ENCODE data around the gene ISG20. TPM values are rescaled to one million over a fixed set of nuclear protein-coding genes. Genes with fewer than 3 reads are reported as not detected.

The ISG20 gene
- total and polyA plus RNA-seq, 2 of the 8 experiments (the other 6 are each of a cell fraction or from before 2014, with no cell fraction given) = 2.9 to 5.2 TPM

GRCh38 chr15:88641959-88642452 lies 3.2 kb downstream of the ISG20 start:
- Histone ChIP-seq H3K23ac (ENCODE audit: insufficient read length) (no peak overlapping the region), H2BK5ac (ENCODE audit: low read depth, low read length) (no peak overlapping the region), H3K79me2 (ENCODE audit: control insufficient read depth in 1 of 2, insufficient read depth in 2 of 2, low read length in 2 of 2) (no peaks in the 10 kb centered on the region), H3K14ac (ENCODE audit: insufficient read length) (no peak overlapping the region), H3K18ac (ENCODE audit: extremely low read depth, low read length) (no peak overlapping the region), H4K91ac (replicated peaks; ENCODE audit: insufficient read length, low read length) (no peak overlapping the region), H2AFZ (ENCODE audit: low read length) (no peak overlapping the region), H3K4me3 (ENCODE audit: extremely low read depth in 1 of 4, insufficient read depth in 2 of 4, low read depth in 3 of 4, low read length in 4 of 4) (no peak overlapping the region), H3K4me2 (ENCODE audit: insufficient read depth in 1 of 2, low read depth in 2 of 2, low read length in 2 of 2) (no peak overlapping the region), H3K56ac (replicated peaks; ENCODE audit: insufficient read length, low read depth, low read length) (no peak overlapping the region), H3K36me3 (ENCODE audit: control insufficient read depth in 2 of 4, insufficient read depth in 4 of 4, low read length in 3 of 4) (no peaks in the 10 kb centered on the region), H3K23me2 (ENCODE audit: low read depth, low read length) (no peaks in the 10 kb centered on the region), H4K5ac (ENCODE audit: insufficient read length, low read depth, low read length) (no peak overlapping the region), H3K4ac (replicated peaks; ENCODE audit: insufficient read length, low read depth, low read length) (no peak overlapping the region), H3K79me1 (ENCODE audit: low read depth, low read length) (no peaks in the 10 kb centered on the region; the same call in 1 of the 2 replicates), H3K9me3 (ENCODE audit: insufficient read depth in 2 of 2, low read depth in 1 of 2, low read length in 1 of 2) (no peaks in the 10 kb centered on the region), H2BK15ac (ENCODE audit: low read length) (no peak overlapping the region), H2BK20ac (ENCODE audit: low read length) (no peak overlapping the region), H3K27ac (ENCODE audit: low read depth, low read length) (no peak overlapping the region), H4K20me1 (replicated peaks in 1 of 2; ENCODE audit: control insufficient read depth in 1 of 2, insufficient read depth in 2 of 2, low read length in 2 of 2) (no peaks in the 10 kb centered on the region), H3K4me1 (replicated peaks in 1 of 4; ENCODE audit: control insufficient read depth in 3 of 4, insufficient read depth in 4 of 4, low read length in 3 of 4) (peaks cover 5 to 14% (median 13%) of the 10 kb centered on the region in 4 experiments), H3K9ac (replicated peaks in 1 of 4; ENCODE audit: extremely low read depth in 1 of 4, low read depth in 3 of 4, low read length in 3 of 4) (no peak overlapping the region), H4K8ac (ENCODE audit: extremely low read depth, insufficient read depth, low read length) (no peak overlapping the region), H2BK12ac (ENCODE audit: low read depth, low read length) (no peak overlapping the region), H2AK5ac (ENCODE audit: low read depth, low read length) (no peak overlapping the region), H2BK120ac (replicated peaks; ENCODE audit: low read depth, low read length) (no peak overlapping the region), H3K27me3 (replicated peaks in 1 of 4; ENCODE audit: control insufficient read depth in 3 of 4, extremely low read depth in 1 of 4, insufficient read depth in 3 of 4, low read length in 3 of 4) (no peaks in the 10 kb centered on the region)
- FAIRE-seq (no peak), DNase-seq (ENCODE audit: low read depth in 1 of 2, low spot score in 2 of 2) (no peak)
- WGBS, 2 experiments (ENCODE audit: extremely low coverage in 1 of 2, insufficient coverage in 1 of 2, insufficient read length in 1 of 2, insufficient replicate concordance in 2 of 2, low coverage in 1 of 2, low lambda C conversion rate in 2 of 2, missing lambda C conversion rate in 1 of 2) = 91% methylated on average over 12 of the region's 12 CpGs; no CpG with 5 or more reads in 1 of the 2 experiments
- ChIA-PET POLR2A (ENCODE audit: partially characterized antibody) (no interaction called here), CTCF (ENCODE audit: partially characterized antibody) (interaction anchor here (1.0 to 1.4 kb wide), 2 partner anchors 61 to 196 kb away, joined by 3 to 5 read pairs; no protein-coding TSS in a partner anchor)
- no peak for TF ChIP-seq CHD1 (IDR thresholded peaks at IDR 0.05; ENCODE audit: low read depth, low read length)
- TF ChIP-seq HDAC2 (IDR thresholded peaks at IDR 0.05; ENCODE audit: borderline replicate concordance in 1 of 2, low read depth in 2 of 2, low read length in 2 of 2) = no peak
- no peak for TF ChIP-seq FOSL1 (IDR thresholded peaks at IDR 0.05; ENCODE audit: insufficient read depth, low read depth, low read length)
- no peak for TF ChIP-seq BRCA1 (IDR thresholded peaks at IDR 0.05; ENCODE audit: low read depth, low read length)
- no peak for TF ChIP-seq RXRA (IDR thresholded peaks at IDR 0.05; ENCODE audit: insufficient read depth, low read depth, low read length)
- no peak for TF ChIP-seq RAD21 (IDR thresholded peaks at IDR 0.05 in 1 of 2, conservative IDR thresholded peaks at IDR 0.05 in 1 of 2; ENCODE audit: low read depth in 2 of 2, low read length in 2 of 2)
- TF ChIP-seq POLR2AphosphoS5 (IDR thresholded peaks at IDR 0.05; ENCODE audit: low read depth, low read length) = no peak
- TF ChIP-seq BCL11A (IDR thresholded peaks at IDR 0.05; ENCODE audit: low read depth in 2 of 2, low read length in 2 of 2) = no peak
- no peak for TF ChIP-seq GTF2F1 (IDR thresholded peaks at IDR 0.05; ENCODE audit: borderline replicate concordance, low read depth, low read length)
- TF ChIP-seq NRF1 (IDR thresholded peaks at IDR 0.05; ENCODE audit: low read depth, low read length) = no peak
- TF ChIP-seq SIRT6 (IDR thresholded peaks at IDR 0.05; ENCODE audit: low read length) = no peak
- TF ChIP-seq YY1 (IDR thresholded peaks at IDR 0.05; ENCODE audit: low read depth, low read length) = no peak
- no peak for TF ChIP-seq SP4 (IDR thresholded peaks at IDR 0.05; ENCODE audit: low read length)
- TF ChIP-seq PHF8 (conservative IDR thresholded peaks at IDR 0.05; ENCODE audit: low read depth, low read length) = no peak
- TF ChIP-seq SRF (IDR thresholded peaks at IDR 0.05; ENCODE audit: low read depth, low read length) = no peak
